Body of pancreas (tissue), 4 donors: ENCODE results near the gene MYO1A. TPM values are rescaled to one million over a fixed set of nuclear protein-coding genes. Genes with fewer than 3 reads are reported as not detected.
"Not testable (repeated sequence)": the region's sequence is repeated elsewhere in the genome, so short reads cannot be mapped to it uniquely, and the experiment has no call there.

Source experiments
- ATAC-seq: fragments of 150-250 bp; one replicate; pipeline ENCODE4 v1.9.1; 2016
- DNase-seq, 4 donors: peaks; one replicate each; pipeline ENCODE4 v3.0.0-alpha.2; 2019
- H3K27ac ChIP-seq, 4 donors: fragments of 200-600 bp; sonication (generic); 1 replicate in 3 of 4; 2 replicates in 1 of 4; pipeline versions ENCODE4 v1.5.1 to v1.6.1; 2016 to 2019; ENCODE audit warnings: mild to moderate bottlenecking in 1 of 4, mixed read lengths in 1 of 4, moderate library complexity in 1 of 4
- H3K27me3 ChIP-seq, 2 donors: fragments of 200-600 bp; sonication (generic); one replicate each; pipeline ENCODE4 v1.6.0; 2016; ENCODE audit warnings: mild to moderate bottlenecking in 1 of 2
- H3K36me3 ChIP-seq, 2 donors: fragments of 200-600 bp; sonication (generic); replicated peaks in 1 of 2; 2 replicates each; pipeline ENCODE4 v1.5.1; 2016; ENCODE audit warnings: low read depth in 2 of 2; ENCODE audit not compliant: insufficient read depth in 1 of 2
- H3K4me1 ChIP-seq: fragments of 200-600 bp; sonication (generic); one replicate; pipeline ENCODE4 v1.6.0; 2016
- H3K4me3 ChIP-seq, 2 donors: fragments of 200-600 bp; sonication (generic); 1 replicate in 1 of 2; 2 replicates in 1 of 2; pipeline ENCODE4 v1.5.1; 2016 to 2019
- H3K9me3 ChIP-seq, 3 donors: fragments of 200-600 bp; sonication (generic); 1 replicate in 2 of 3; 2 replicates in 1 of 3; pipeline ENCODE4 v1.5.1; 2016
- CTCF ChIP-seq, 7 experiments: fragments of 450-650 bp in 4 of 7; fragments of 200-600 bp in 3 of 7; sonication (generic) in 3 of 7; IDR thresholded peaks; one replicate each; pipeline ENCODE4 v1.5.1; 2016 to 2019; ENCODE audit warnings: antibody characterized with exemption in 7 of 7
- POLR2A ChIP-seq, 3 donors: fragments of 450-650 bp; IDR thresholded peaks; one replicate each; pipeline ENCODE4 v1.6.1; 2016; ENCODE audit warnings: antibody characterized with exemption in 3 of 3, mild to moderate bottlenecking in 2 of 3
- WGBS, 2 donors: methylation state at CpG; one replicate each; pipeline ENCODE4 v1.1.5; 2017; 5-methylcytosine and 5-hydroxymethylcytosine counted together
- intact Hi-C: fragments of 100-400 bp; cut with DNase I; formaldehyde crosslinking; loops from one replicate; pipeline ENCODE4 v1.15.1; 2023
- total RNA-seq, 2 donors: library from RNA; depleted of rRNA; stranded (reverse); fragments of >200 nt; gene quantifications; one replicate each; pipeline ENCODE4 v1.1.0, GENCODE V29; 2016

MYO1A gene
- total RNA-seq, 2 donors from 2014 or later = 1.8 TPM; not detected in 1

- Histone ChIP-seq H3K27me3 (no peaks in the 10 kb centered on the region), H3K27ac (no peak overlapping the region), H3K36me3 (no peaks in the 10 kb centered on the region), H3K4me1 (no peaks in the 10 kb centered on the region), H3K9me3 (no peaks in the 10 kb centered on the region), H3K4me3 (no peak overlapping the region)
- DNase-seq (no peak), ATAC-seq (no peak)
- WGBS, 2 donors = 30 to 32% methylated on average over 2 of the region's 2 CpGs
- intact Hi-C loops = no loop called here
- no peak for TF ChIP-seq CTCF (IDR thresholded peaks at IDR 0.05)
- TF ChIP-seq POLR2A (IDR thresholded peaks at IDR 0.05) = no peak
Measured at GRCh38 chr12:57031138-57031725, 18.7 kb downstream of the MYO1A start.

DNA sequence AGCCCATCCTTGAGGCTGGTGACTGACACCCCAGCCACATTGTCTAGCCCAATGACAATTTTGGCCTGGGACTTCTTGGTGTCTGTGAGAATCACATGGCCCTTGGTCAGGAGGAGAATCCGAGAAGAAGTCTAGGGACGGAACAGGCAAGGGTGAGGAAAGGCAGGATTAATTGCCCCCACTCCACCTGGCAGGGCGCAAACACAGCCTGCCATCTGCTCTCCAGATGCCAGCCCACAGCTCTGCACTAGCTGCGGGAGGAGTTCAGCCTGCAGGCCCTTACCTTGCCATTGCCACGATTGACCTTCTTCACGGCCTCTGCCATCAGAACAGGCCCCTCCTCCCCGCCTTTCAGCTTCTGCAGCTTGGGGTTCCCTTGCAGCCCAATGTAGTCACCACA lies 20.5 kb downstream of the MYO1A start:
- H3K27ac ChIP-seq = no peak overlapping the region
- WGBS, 2 donors = 82 to 84% methylated on average over 6 to 7 of the region's 7 CpGs
- no peaks in the 10 kb centered on the region for H3K27me3 ChIP-seq
- H3K36me3 ChIP-seq = no peaks in the 10 kb centered on the region
- TF ChIP-seq POLR2A (IDR thresholded peaks at IDR 0.05) = no peak
- TF ChIP-seq CTCF (IDR thresholded peaks at IDR 0.05) = no peak
- H3K4me3 ChIP-seq = no peak overlapping the region
- no peak for ATAC-seq
- intact Hi-C loops = no loop called here
- DNase-seq = no peak
- no peaks in the 10 kb centered on the region for H3K4me1 ChIP-seq
- H3K9me3 ChIP-seq = no peaks in the 10 kb centered on the region

DNA sequence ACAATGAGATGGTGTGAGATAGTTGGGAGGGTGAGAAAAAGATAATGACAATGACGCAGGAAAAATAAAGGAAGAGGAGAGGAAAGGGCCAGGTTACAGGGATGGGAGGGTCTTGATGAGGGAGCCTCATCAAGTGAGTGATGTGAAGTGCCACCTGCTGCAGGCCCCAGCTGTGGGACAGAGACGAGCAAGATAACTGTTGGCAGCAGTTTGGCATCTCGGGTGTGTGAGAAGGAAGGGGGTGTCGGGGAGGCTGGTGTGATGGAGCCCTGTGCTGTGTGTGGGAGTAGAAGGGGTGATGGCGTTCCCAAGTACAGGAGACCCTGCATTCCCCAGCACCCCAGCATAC lies 22.1 kb downstream of the MYO1A start:
- no peaks in the 10 kb centered on the region for H3K9me3 ChIP-seq
- H3K27me3 ChIP-seq = no peaks in the 10 kb centered on the region
- H3K4me3 ChIP-seq = no peak overlapping the region
- no peaks in the 10 kb centered on the region for H3K36me3 ChIP-seq
- ATAC-seq = no peak
- intact Hi-C loops = no loop called here
- DNase-seq = no peak
- no peaks in the 10 kb centered on the region for H3K4me1 ChIP-seq
- 52 to 56% methylated on average over 5 of the region's 5 CpGs for WGBS, 2 donors
- TF ChIP-seq CTCF (IDR thresholded peaks at IDR 0.05) = no peak
- TF ChIP-seq POLR2A (IDR thresholded peaks at IDR 0.05) = no peak
- no peak overlapping the region for H3K27ac ChIP-seq

DNA sequence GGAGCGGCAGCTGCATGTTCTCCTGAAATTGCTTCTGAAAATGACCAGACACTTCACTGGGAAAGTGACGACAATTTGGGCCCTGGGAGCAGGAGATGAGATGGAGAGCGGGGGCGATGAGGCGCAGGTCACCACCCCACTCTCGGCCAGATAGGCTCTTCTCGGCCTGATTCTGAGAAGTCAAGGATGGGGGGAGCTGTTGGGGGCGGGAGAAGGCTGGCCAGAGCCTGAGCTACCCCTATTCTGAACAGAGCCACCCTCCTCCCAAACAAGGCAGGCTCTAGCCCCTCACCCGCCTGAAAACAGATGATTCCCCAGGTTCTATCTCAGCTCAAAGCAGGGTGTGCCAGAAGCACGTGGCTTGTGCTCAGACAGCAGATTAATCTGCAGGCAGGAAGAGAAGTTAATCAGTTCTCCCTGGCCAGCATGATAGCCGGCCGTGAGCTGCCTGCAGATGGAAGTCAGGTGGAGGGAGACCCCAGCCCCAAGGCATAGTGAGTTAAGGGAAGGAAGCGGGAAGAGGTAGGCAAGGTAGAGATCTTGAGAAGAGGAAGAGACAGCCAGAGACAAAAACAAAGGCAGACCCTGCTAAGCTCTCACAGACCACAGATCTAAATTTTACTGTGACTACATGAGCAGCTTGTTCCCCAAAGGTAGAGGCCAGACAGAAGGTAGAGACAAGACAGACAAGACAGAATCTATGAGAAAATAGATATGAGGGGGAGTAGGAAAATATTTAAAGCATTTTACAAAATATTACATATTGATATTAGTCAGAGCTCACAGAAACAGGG lies 22.7 kb downstream of the MYO1A start:
- H3K36me3 ChIP-seq = no peaks in the 10 kb centered on the region
- no peaks in the 10 kb centered on the region for H3K27me3 ChIP-seq
- no peak for DNase-seq
- H3K27ac ChIP-seq = no peak overlapping the region
- H3K4me3 ChIP-seq = no peak overlapping the region
- ATAC-seq = no peak
- intact Hi-C loops = no loop called here
- TF ChIP-seq CTCF (IDR thresholded peaks at IDR 0.05) (no peak), POLR2A (IDR thresholded peaks at IDR 0.05) (no peak)
- no peaks in the 10 kb centered on the region for H3K4me1 ChIP-seq
- no peaks in the 10 kb centered on the region for H3K9me3 ChIP-seq
- WGBS, 2 donors = 50 to 54% methylated on average over 13 of the region's 13 CpGs

DNA sequence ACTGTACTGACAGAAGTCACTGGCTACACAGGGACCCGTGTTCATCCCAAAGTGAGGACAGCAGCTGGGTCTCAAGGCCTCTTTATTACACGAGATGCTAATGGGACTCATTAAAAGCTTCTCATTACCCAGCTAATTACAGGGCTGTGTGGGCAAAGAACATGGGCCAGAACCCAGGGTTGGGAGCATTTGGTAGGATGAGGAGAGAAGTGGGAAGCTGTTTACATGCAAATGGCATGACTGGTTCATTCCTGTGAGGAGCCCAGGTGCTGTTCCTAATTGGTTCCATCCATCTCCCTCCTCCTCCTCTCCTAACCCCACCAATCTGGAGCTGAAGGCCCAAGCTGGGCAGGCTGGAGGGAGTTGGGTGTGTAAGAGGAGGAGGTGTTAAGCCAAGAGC lies 24.7 kb downstream of the MYO1A start:
- H3K4me1 ChIP-seq = no peaks in the 10 kb centered on the region
- no peak for TF ChIP-seq POLR2A (IDR thresholded peaks at IDR 0.05)
- no peak for TF ChIP-seq CTCF (IDR thresholded peaks at IDR 0.05)
- ATAC-seq (no peak), DNase-seq (no peak)
- no peak overlapping the region for H3K4me3 ChIP-seq
- no peaks in the 10 kb centered on the region for H3K36me3 ChIP-seq
- intact Hi-C loops = no loop called here
- no peak overlapping the region for H3K27ac ChIP-seq
- 51 to 72% methylated on average over 2 of the region's 2 CpGs for WGBS, 2 donors
- H3K27me3 ChIP-seq = no peaks in the 10 kb centered on the region
- H3K9me3 ChIP-seq = no peaks in the 10 kb centered on the region

GRCh38 chr12:57022324-57022723 lies 27.6 kb downstream of the MYO1A start:
- 90 to 94% methylated on average over 5 of the region's 5 CpGs for WGBS, 2 donors
- H3K36me3 ChIP-seq, H3K27ac ChIP-seq, H3K27me3 ChIP-seq, H3K9me3 ChIP-seq, intact Hi-C loops, ATAC-seq, DNase-seq, H3K4me3 ChIP-seq, H3K4me1 ChIP-seq: not testable (repeated sequence)
